ENCODE measurements around the gene LGALS12.

DNA sequence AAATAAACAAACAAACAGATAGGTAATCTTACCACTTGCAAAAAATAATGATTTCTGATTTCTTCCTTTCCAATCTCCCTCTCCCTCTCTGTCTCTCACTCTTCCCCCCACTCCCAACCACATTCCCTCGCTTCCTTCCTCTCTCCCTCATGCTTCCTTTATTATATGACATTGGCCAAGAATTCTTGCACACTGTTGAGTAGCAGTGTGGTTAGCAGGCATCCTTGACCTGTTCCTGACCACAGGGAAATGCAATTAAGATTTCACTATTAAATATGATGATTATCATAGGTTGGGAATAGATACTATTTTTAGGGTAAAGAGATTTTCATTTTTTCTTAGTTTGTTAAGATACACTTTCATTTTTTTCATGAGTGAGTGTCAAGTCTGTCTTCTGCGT lies 16.0 kb downstream of the LGALS12 start:
- TF ChIP-seq, protein P1, sequence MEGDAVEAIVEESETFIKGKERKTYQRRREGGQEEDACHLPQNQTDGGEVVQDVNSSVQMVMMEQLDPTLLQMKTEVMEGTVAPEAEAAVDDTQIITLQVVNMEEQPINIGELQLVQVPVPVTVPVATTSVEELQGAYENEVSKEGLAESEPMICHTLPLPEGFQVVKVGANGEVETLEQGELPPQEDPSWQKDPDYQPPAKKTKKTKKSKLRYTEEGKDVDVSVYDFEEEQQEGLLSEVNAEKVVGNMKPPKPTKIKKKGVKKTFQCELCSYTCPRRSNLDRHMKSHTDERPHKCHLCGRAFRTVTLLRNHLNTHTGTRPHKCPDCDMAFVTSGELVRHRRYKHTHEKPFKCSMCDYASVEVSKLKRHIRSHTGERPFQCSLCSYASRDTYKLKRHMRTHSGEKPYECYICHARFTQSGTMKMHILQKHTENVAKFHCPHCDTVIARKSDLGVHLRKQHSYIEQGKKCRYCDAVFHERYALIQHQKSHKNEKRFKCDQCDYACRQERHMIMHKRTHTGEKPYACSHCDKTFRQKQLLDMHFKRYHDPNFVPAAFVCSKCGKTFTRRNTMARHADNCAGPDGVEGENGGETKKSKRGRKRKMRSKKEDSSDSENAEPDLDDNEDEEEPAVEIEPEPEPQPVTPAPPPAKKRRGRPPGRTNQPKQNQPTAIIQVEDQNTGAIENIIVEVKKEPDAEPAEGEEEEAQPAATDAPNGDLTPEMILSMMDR (conservative IDR thresholded peaks at IDR 0.05 in 1 of 2, IDR thresholded peaks at IDR 0.05 in 1 of 2; ENCODE audit: low read depth in 1 of 2, low read length in 2 of 2): no peak
- TF ChIP-seq EZH2 (IDR thresholded peaks at IDR 0.05; ENCODE audit: low read length, missing control alignments): no peak

Data from fibroblast of lung (primary cell).